Calu3 (cell line): ENCODE results near the gene KDM4B. TPM values are rescaled to one million over a fixed set of nuclear protein-coding genes. Genes with fewer than 3 reads are reported as not detected.
"Not testable (repeated sequence)": the region's sequence is repeated elsewhere in the genome, so short reads cannot be mapped to it uniquely, and the experiment has no call there.

Experiments
- BruUV-seq: library from RNA; stranded (reverse); fragments of 400-500 nt; replicated peaks from 2 replicates; lab custom pipeline; 2021; lab: Mats Ljungman, UMichigan
- CTCF ChIA-PET: fragments of 300-600 bp; sonication (Branson Sonifier 250); formaldehyde crosslinking; loops from one replicate; lab custom pipeline; 2022; ENCODE audit warnings: antibody characterized with exemption; lab: Charles Lee
- DNase-seq: peaks from one replicate; pipeline ENCODE4 v3.0.0; 2022
- H3K27ac Mint-ChIP-seq: one replicate; pipeline ENCODE4 v1.8.0; 2022; ENCODE audit warnings: mixed read lengths; ENCODE audit not compliant: unreplicated experiment
- H3K27me3 Mint-ChIP-seq: one replicate; pipeline ENCODE4 v1.8.0; 2022; ENCODE audit warnings: mixed read lengths; ENCODE audit not compliant: unreplicated experiment
- H3K36me3 Mint-ChIP-seq: one replicate; pipeline ENCODE4 v1.8.0; 2022; ENCODE audit warnings: mild to moderate bottlenecking, moderate library complexity, mixed read lengths; ENCODE audit not compliant: insufficient read depth, unreplicated experiment
- H3K4me1 Mint-ChIP-seq: one replicate; pipeline ENCODE4 v1.8.0; 2022; ENCODE audit warnings: mild to moderate bottlenecking, low read depth, mixed read lengths; ENCODE audit not compliant: unreplicated experiment
- H3K4me3 Mint-ChIP-seq: one replicate; pipeline ENCODE4 v1.8.0; 2022; ENCODE audit warnings: mild to moderate bottlenecking, low read depth, moderate library complexity, mixed read lengths; ENCODE audit not compliant: unreplicated experiment
- H3K9me3 Mint-ChIP-seq: one replicate; pipeline ENCODE4 v1.8.0; 2022; ENCODE audit warnings: low read depth, mixed read lengths; ENCODE audit not compliant: unreplicated experiment
- intact Hi-C: fragments of 100-400 bp; cut with micrococcal nuclease; formaldehyde crosslinking; loops from one replicate; pipeline ENCODE4 v1.10.0; 2022; ENCODE audit not compliant: unreplicated experiment
- total RNA-seq: library from RNA; stranded (reverse); gene quantifications from 2 replicates; pipeline ENCODE4 v1.2.3, GENCODE V29; 2022
- TF ChIP-seq, protein P1 (sequence below): fragments of 200-600 bp; IDR thresholded peaks from one replicate; pipeline ENCODE4 v1.8.0; 2022; ENCODE audit warnings: antibody characterized with exemption; ENCODE audit not compliant: unreplicated experiment

The KDM4B gene
- total RNA-seq, 1 experiment from 2014 or later = 13.9 TPM

GRCh38 chr19:5156231-5156986 is 187.5 kb downstream of the KDM4B start:
- H3K27ac Mint-ChIP-seq = no peak overlapping the region
- H3K36me3 Mint-ChIP-seq = no peaks in the 10 kb centered on the region
- H3K27me3 Mint-ChIP-seq = peaks cover 8% of the 10 kb centered on the region
- TF ChIP-seq, protein P1, sequence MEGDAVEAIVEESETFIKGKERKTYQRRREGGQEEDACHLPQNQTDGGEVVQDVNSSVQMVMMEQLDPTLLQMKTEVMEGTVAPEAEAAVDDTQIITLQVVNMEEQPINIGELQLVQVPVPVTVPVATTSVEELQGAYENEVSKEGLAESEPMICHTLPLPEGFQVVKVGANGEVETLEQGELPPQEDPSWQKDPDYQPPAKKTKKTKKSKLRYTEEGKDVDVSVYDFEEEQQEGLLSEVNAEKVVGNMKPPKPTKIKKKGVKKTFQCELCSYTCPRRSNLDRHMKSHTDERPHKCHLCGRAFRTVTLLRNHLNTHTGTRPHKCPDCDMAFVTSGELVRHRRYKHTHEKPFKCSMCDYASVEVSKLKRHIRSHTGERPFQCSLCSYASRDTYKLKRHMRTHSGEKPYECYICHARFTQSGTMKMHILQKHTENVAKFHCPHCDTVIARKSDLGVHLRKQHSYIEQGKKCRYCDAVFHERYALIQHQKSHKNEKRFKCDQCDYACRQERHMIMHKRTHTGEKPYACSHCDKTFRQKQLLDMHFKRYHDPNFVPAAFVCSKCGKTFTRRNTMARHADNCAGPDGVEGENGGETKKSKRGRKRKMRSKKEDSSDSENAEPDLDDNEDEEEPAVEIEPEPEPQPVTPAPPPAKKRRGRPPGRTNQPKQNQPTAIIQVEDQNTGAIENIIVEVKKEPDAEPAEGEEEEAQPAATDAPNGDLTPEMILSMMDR = no peak
- no peak for DNase-seq
- CTCF ChIA-PET = no interaction called here
- no peak overlapping the region for H3K4me3 Mint-ChIP-seq
- intact Hi-C loops = no loop called here
- BruUV-seq = no TSS peak
- H3K9me3 Mint-ChIP-seq = peaks cover 4% of the 10 kb centered on the region
- no peaks in the 10 kb centered on the region for H3K4me1 Mint-ChIP-seq

DNA sequence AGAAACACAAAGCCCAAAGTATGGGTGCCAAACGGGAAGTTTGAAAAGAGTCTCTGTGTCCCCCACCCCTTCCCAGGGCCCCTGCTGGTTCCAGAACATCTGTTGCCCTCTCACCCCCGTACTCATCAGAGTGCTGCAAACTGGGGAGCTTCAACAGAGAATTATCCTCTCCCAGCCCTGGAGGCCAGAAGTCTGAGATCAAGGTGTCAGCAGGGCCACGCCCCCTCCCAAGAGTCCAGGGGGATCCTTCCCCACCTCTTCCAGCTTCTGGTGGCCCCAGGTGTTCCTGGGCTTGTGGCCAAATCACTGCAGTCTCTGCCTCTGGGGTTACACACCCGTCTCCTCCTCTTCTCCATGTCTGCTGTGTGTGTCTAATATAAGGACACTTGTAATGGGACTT is 188.3 kb downstream of the KDM4B start:
- CTCF ChIA-PET = no interaction called here
- TF ChIP-seq, protein P1 = no peak
- Mint-ChIP-seq H3K4me3 (no peak overlapping the region), H3K36me3 (no peaks in the 10 kb centered on the region), H3K27me3 (peaks cover 8% of the 10 kb centered on the region), H3K4me1 (no peaks in the 10 kb centered on the region), H3K27ac (no peak overlapping the region), H3K9me3 (peaks cover 4% of the 10 kb centered on the region)
- no TSS peak for BruUV-seq
- intact Hi-C loops = no loop called here
- no peak for DNase-seq

DNA sequence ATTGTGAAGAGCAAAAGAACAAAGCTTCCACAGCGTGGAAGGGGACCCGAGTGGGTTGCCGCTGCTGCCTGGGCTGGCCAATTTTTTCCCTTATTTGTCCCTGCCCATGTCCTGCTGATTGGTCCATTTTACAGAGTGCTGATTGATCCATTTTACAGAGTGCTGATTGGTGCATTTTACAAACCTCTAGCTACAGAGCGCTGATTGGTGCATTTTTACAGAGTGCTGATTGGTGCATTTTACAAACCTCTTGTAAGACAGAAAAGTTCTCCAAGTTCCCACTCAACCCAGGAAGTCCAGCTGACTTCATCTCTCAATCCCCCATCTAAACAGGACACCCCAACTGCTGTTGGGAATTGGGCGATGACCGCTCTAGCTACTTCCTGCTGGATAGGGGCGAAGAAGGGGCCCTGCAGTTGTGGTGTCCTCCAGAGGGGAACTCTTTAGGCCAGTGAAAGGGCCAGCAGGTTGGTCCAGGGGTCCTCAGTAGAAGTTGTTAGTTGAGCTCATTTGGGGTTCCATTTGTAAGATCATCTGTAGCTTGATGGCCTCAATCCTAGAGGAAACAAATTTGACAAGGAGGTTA is 189.7 kb downstream of the KDM4B start:
- H3K27ac Mint-ChIP-seq, intact Hi-C loops, H3K9me3 Mint-ChIP-seq, H3K36me3 Mint-ChIP-seq, H3K27me3 Mint-ChIP-seq, DNase-seq, H3K4me3 Mint-ChIP-seq, H3K4me1 Mint-ChIP-seq, BruUV-seq: not testable (repeated sequence)
- CTCF ChIA-PET = interaction anchor here (1.0 kb wide), 1 partner anchor 9 kb away, joined by 3 read pairs; no protein-coding TSS in a partner anchor

DNA sequence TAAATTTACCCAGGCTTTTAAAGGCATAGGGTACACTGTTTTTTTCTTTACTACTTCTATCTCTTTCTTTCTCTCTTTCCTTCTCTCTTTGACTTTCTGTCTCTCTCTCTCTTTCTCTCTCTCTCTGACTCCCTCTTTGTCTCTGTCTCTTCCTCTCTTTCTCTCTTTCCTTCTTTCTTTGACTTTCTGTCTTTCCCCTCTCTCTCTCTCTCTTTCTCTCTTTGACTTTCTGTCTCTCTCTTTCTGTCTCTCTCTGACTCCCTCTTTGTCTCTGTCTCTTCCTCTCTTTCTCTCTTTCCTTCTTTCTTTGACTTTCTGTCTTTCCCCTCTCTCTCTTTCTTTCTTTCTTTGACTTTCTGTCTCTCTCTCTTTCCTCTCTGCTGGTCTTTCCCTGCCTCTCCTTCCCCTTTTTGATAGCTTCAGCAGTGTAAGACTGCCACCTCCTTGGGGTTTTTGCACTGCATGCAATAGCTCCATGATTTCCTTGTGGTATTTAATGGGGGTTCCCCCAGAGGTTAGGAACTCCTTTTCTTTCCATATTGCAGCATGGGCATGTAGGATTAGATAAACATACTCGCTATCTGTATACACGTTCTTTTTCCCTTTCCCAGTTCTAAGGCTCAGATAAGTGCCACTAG is 191.4 kb downstream of the KDM4B start:
- CTCF ChIA-PET = interaction anchor here (0.5 kb wide), 1 partner anchor 20 kb away, joined by 4 read pairs; no protein-coding TSS in a partner anchor

GRCh38 chr19:5164845-5165696 is 196.2 kb downstream of the KDM4B start:
- H3K9me3 Mint-ChIP-seq, H3K4me1 Mint-ChIP-seq, CTCF ChIA-PET, H3K36me3 Mint-ChIP-seq, H3K4me3 Mint-ChIP-seq, H3K27me3 Mint-ChIP-seq, BruUV-seq, H3K27ac Mint-ChIP-seq, DNase-seq, intact Hi-C loops: not testable (repeated sequence)

More for the DNA sequence above, 191.4 kb downstream of the KDM4B start:
- H3K4me3 Mint-ChIP-seq, DNase-seq, H3K36me3 Mint-ChIP-seq, H3K4me1 Mint-ChIP-seq, BruUV-seq, H3K27ac Mint-ChIP-seq, H3K9me3 Mint-ChIP-seq, H3K27me3 Mint-ChIP-seq, intact Hi-C loops: not testable (repeated sequence)
